Kidney glomerular epithelial cell (primary cell): ENCODE measurements around the gene MYL10.

Source experiments
- DNase-seq: peaks from one replicate; lab custom pipeline; 2025; lab: John Stamatoyannopoulos, UW

Gene MYL10

DNA sequence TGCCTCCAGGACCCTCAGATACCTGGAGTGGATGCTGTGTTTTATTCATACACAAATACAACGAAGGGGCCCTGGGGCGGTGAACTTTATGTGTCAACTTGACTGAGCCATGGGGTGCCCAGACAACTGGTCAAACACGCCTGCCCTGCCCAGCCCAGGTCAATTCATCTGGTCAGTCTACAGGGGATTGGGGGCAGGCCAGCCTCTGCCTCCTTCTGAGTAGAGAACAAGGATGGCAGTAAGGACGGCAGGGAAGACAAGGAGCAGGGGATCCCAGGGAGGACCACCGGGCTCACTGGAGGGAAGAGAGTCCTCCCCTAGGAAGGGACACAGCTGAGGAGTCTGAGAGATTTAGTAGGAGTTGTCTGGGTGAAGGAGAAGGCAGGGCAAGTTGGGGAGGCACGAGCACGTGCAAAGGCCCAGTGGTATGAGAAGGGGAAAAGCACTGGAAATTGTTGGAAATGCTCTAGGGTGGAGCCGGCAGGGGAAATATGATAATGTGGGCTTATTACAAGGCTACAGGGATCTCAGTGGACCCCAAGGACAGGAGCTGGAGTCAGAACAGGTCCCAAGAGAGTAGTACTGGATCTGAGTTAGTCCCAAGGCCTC lies 63.4 kb downstream of the MYL10 start:
- DNase-seq, result no peak

DNA sequence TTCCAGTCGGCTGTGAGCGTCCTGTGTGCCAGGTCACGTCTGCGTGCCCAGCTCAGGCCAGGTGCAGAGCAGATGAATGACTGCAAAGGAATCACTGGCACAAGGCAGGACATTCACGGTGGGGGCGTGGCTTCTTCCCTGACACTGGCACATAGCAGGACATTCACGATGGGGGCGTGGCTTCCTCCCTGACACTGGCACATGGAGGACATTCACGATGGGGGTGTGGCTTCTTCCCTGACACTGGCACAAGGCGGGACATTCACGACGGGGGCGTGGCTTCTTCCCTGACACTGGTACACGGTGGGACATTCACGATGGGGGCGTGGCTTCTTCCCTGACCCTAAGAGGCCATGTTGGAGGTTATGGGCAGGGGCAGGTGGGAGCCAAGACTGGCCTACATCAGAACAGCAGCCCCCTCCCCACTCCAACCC lies 64.3 kb downstream of the MYL10 start:
- DNase-seq, result no peak

DNA sequence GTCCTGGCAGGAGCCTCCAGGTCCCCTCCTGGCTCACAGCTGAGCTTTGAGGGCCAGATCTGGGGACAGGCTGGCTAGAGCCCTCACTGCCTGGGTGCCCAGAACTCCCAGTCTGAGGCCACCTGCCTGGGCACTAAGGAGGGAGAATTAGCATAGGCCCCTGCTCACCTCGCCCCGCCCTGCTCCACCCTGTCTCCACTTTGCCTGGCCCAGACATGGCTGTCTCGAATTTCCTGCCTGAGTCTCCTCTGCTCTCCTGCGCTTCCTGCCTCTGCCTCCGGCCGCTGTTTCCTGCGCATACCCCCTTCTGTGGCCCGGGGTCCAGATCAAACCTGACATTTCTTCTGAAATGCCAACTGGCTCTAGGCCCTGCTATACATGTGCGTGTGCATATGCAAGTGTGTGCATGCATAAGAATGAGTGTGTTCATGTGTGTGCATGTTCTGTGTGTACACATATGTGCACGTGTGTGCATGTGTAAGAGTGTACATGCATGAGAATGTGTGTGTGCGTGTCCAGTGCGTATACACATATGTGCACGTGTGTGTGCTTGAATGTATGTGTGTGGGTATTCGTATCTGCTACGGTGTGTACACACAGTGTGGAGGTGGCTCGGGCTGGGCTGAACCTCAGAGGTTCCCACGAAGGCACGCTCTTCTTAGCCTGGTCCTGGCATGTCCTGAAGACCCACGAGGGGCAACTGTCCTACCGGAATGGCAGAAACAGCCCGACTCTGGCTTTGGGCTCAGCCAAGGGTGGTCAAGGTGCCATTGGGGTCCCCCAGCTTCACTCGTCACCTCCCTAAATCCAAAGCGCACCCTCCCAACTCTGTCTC lies 64.9 kb downstream of the MYL10 start:
- no peak for DNase-seq
